Suprapubic skin (tissue), 4 donors: ENCODE measurements around the gene NR1D2. TPM values are rescaled to one million over a fixed set of nuclear protein-coding genes. Genes with fewer than 3 reads are reported as not detected.

ENCODE experiments used
- DNase-seq, 2 donors: peaks; one replicate each; pipeline ENCODE4 v3.0.0-alpha.2; 2019; ENCODE audit warnings: low spot score in 2 of 2
- H3K27ac ChIP-seq: fragments of 200-600 bp; sonication (generic); one replicate; pipeline ENCODE4 v1.5.1; 2019
- H3K27me3 ChIP-seq: fragments of 200-600 bp; sonication (generic); one replicate; pipeline ENCODE4 v1.5.1; 2019
- H3K36me3 ChIP-seq: fragments of 200-600 bp; sonication (generic); one replicate; pipeline ENCODE4 v1.5.1; 2019
- H3K4me1 ChIP-seq: fragments of 200-600 bp; sonication (generic); one replicate; pipeline ENCODE4 v1.5.1; 2019
- H3K4me3 ChIP-seq: fragments of 200-600 bp; sonication (generic); one replicate; pipeline ENCODE4 v1.5.1; 2019; ENCODE audit warnings: mild to moderate bottlenecking
- H3K9me3 ChIP-seq: fragments of 200-600 bp; sonication (generic); one replicate; pipeline ENCODE4 v1.5.1; 2019
- CTCF ChIP-seq, 2 donors: fragments of 200-600 bp in 1 of 2; fragments of 450-650 bp in 1 of 2; sonication (generic) in 1 of 2; IDR thresholded peaks; one replicate each; pipeline ENCODE4 v1.5.1; 2016 to 2019; ENCODE audit warnings: antibody characterized with exemption in 2 of 2, mild to moderate bottlenecking in 1 of 2, moderate library complexity in 1 of 2
- EP300 ChIP-seq: sonication (generic); formaldehyde crosslinking; IDR thresholded peaks from one replicate; pipeline ENCODE4 v1.6.1; 2017; ENCODE audit warnings: antibody characterized with exemption
- POLR2A ChIP-seq, 2 donors: fragments of 450-650 bp; IDR thresholded peaks; one replicate each; pipeline ENCODE4 v1.6.1; 2017; ENCODE audit warnings: antibody characterized with exemption in 2 of 2, mild to moderate bottlenecking in 2 of 2, moderate library complexity in 2 of 2
- POLR2AphosphoS5 ChIP-seq, 3 donors: sonication (generic); formaldehyde crosslinking; IDR thresholded peaks; one replicate each; pipeline ENCODE4 v1.6.1; 2017; ENCODE audit warnings: antibody characterized with exemption in 3 of 3
- WGBS: methylation state at CpG from one replicate; pipeline ENCODE4 v1.1.5; 2018; 5-methylcytosine and 5-hydroxymethylcytosine counted together
- total RNA-seq, 4 donors: library from RNA; depleted of rRNA; stranded (reverse); fragments of >200 nt; gene quantifications; one replicate each; pipeline ENCODE4 v1.1.0, GENCODE V29; 2016

Gene NR1D2
- total RNA-seq, 4 donors from 2014 or later, result 24.4 to 44.1 (median 39.1) TPM

DNA sequence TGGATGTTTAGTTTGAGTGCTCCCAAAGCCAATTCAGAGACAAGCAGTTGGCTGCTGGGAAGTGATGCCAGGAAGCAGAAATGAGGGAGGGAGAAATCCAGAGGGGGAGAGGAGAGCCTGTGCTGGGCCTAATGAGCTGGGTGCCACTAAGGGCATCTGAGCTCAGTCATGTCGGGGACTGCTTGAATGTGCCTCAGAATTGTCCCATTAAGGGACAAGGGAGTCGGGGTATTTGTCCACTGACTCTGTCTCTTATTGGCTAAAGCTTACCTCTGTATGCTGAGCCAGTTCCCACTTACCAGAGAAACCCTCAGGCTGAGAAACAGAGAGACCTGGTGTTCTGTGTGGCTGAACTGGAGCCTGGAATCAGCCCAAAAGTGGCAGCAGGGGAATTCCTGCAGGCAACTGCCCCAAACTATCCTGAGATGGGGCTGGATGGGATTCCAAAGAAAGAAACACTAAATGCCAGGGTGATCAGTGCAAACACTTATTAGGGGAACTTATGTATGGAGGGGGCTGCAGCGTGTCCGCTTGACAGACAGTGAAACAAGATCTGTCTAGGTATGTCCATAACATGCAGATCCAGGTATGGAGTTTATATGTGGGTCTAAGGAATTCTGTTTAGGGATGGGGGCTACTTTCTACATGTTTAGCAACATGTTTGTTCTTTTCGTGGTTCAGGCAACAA lies 48.6 kb downstream of the NR1D2 start:
- DNase-seq, result no peak
- peaks cover 34% of the 10 kb centered on the region for H3K4me1 ChIP-seq
- TF ChIP-seq EP300 (no peak), CTCF (IDR thresholded peaks at IDR 0.05) (no peak), POLR2A (IDR thresholded peaks at IDR 0.05) (no peak), POLR2AphosphoS5 (IDR thresholded peaks at IDR 0.05) (no peak)
- H3K27me3 ChIP-seq, result no peaks in the 10 kb centered on the region
- H3K27ac ChIP-seq, result no peak overlapping the region
- H3K4me3 ChIP-seq, result no peak overlapping the region
- H3K9me3 ChIP-seq, result no peaks in the 10 kb centered on the region
- 68% methylated on average over 5 of the region's 5 CpGs for WGBS
- no peaks in the 10 kb centered on the region for H3K36me3 ChIP-seq

GRCh38 chr3:23994244-23994569 lies 49.1 kb downstream of the NR1D2 start:
- Histone ChIP-seq H3K9me3 (no peaks in the 10 kb centered on the region), H3K4me1 (peaks cover 38% of the 10 kb centered on the region), H3K4me3 (no peak overlapping the region), H3K27me3 (no peaks in the 10 kb centered on the region), H3K36me3 (no peaks in the 10 kb centered on the region), H3K27ac (no peak overlapping the region)
- no peak for TF ChIP-seq POLR2AphosphoS5 (IDR thresholded peaks at IDR 0.05)
- TF ChIP-seq EP300, result no peak
- no peak for TF ChIP-seq POLR2A (IDR thresholded peaks at IDR 0.05)
- no peak for TF ChIP-seq CTCF (IDR thresholded peaks at IDR 0.05)
- 65% methylated on average over 4 of the region's 4 CpGs for WGBS
- no peak for DNase-seq

GRCh38 chr3:23995219-23995618 lies 50.1 kb downstream of the NR1D2 start:
- no peak for TF ChIP-seq EP300
- TF ChIP-seq CTCF (IDR thresholded peaks at IDR 0.05), result no peak
- TF ChIP-seq POLR2AphosphoS5 (IDR thresholded peaks at IDR 0.05), result no peak
- TF ChIP-seq POLR2A (IDR thresholded peaks at IDR 0.05), result no peak
- H3K4me3 ChIP-seq, result no peak overlapping the region
- 83% methylated on average over 2 of the region's 2 CpGs for WGBS

DNA sequence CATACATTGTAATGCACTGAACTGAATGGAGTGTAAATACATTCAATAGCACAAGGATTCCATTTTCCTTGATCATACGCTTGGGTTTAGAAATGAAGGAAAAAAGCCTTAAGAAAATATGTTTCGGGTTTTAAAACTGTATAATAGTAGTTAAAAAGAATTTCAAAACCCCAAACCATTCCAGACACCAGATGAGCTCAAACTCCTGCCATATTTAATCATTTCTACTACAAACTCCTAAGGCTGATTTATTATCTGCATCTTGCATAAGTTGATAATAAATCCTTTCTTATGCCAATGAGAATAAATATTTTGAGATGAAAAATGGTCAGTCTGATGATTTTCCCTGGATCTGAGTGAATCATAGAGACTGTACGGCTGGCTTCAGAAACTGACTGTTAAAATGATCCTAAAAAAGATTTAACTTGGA lies 51.0 kb downstream of the NR1D2 start:
- no peak overlapping the region for H3K4me3 ChIP-seq
- H3K36me3 ChIP-seq, result no peaks in the 10 kb centered on the region
- no peak for DNase-seq
- H3K4me1 ChIP-seq, result peaks cover 42% of the 10 kb centered on the region
- no peaks in the 10 kb centered on the region for H3K9me3 ChIP-seq
- H3K27ac ChIP-seq, result no peak overlapping the region
- 71% methylated on average over 3 of the region's 3 CpGs for WGBS
- TF ChIP-seq CTCF (IDR thresholded peaks at IDR 0.05) (no peak), POLR2A (IDR thresholded peaks at IDR 0.05) (no peak), POLR2AphosphoS5 (IDR thresholded peaks at IDR 0.05) (no peak), EP300 (no peak)
- H3K27me3 ChIP-seq, result no peaks in the 10 kb centered on the region

More at GRCh38 chr3:23995219-23995618, 50.1 kb downstream of the NR1D2 start:
- no peaks in the 10 kb centered on the region for H3K9me3 ChIP-seq
- H3K36me3 ChIP-seq, result no peaks in the 10 kb centered on the region
- H3K4me1 ChIP-seq, result peaks cover 42% of the 10 kb centered on the region
- H3K27ac ChIP-seq, result no peak overlapping the region
- DNase-seq, result no peak
- no peaks in the 10 kb centered on the region for H3K27me3 ChIP-seq

DNA sequence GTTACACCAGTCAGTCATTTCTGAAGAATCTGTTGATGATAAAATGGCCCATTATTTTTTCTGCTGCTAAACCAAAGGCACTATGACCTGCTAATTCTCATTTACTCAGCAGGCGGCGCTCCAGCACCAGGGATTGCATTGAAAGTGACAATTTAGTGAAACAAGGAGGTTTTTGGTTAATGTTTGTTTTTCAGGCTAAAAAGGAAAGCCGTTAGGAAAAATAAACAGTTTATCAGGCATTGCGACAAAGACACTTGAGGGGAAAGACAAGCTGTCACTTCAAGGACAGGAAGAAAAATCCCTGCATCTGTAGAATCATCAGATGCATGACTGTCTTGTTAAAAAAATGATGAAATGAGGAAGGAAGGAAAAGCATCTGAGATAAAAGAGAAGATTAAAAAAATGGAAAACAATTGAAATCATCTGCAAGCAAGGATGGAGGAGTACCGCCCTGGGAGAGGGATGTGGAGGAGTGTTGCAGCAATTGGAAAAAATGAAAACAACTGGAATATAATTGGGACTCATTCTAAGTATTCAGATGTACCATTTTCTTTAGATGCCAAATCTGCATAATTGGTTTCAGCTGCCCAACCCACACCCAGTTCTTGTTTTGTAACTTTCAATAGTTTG lies 54.0 kb downstream of the NR1D2 start:
- Histone ChIP-seq H3K36me3 (no peaks in the 10 kb centered on the region), H3K9me3 (no peaks in the 10 kb centered on the region), H3K27ac (no peak overlapping the region), H3K27me3 (no peaks in the 10 kb centered on the region), H3K4me3 (no peak overlapping the region), H3K4me1 (peaks cover 17% of the 10 kb centered on the region)
- no peak for TF ChIP-seq POLR2A (IDR thresholded peaks at IDR 0.05)
- TF ChIP-seq EP300, result no peak
- no peak for TF ChIP-seq POLR2AphosphoS5 (IDR thresholded peaks at IDR 0.05)
- peak; percentile 68 to 95 for TF ChIP-seq CTCF (IDR thresholded peaks at IDR 0.05)
- WGBS, result 5% methylated on average over 5 of the region's 5 CpGs
- DNase-seq, result peak in 1 of 2 donors; percentile 88
